Kidney glomerular epithelial cell (primary cell): ENCODE measurements around the gene HMGB1.
A peak's percentile ranks its signal among the peaks of the same experiment; 100 is the strongest.

Experiments used
- DNase-seq: peaks from one replicate; lab custom pipeline; 2025; lab: John Stamatoyannopoulos, UW

The HMGB1 gene

GRCh38 chr13:30465593-30466357, at the start of gene HMGB1:
Gene HMGB1 (minus strand): TSS chr13:30465936. CDS start chr13:30463680, 2,256 bp downstream.
- peak; percentile 98 for DNase-seq

GRCh38 chr13:30510811-30511371, 45.2 kb upstream of the HMGB1 start:
- DNase-seq, result no peak

- no peak for DNase-seq
Observed at GRCh38 chr13:30510091-30510490, 44.4 kb upstream of the HMGB1 start.

- DNase-seq, result no peak
Observed at GRCh38 chr13:30509254-30510050, 43.7 kb upstream of the HMGB1 start.

GRCh38 chr13:30504081-30504480, 38.3 kb upstream of the HMGB1 start:
- no peak for DNase-seq

- no peak for DNase-seq
Observed at GRCh38 chr13:30502237-30502636, 36.5 kb upstream of the HMGB1 start.

- DNase-seq, result no peak
Observed at GRCh38 chr13:30499338-30499737, 33.6 kb upstream of the HMGB1 start.

DNA sequence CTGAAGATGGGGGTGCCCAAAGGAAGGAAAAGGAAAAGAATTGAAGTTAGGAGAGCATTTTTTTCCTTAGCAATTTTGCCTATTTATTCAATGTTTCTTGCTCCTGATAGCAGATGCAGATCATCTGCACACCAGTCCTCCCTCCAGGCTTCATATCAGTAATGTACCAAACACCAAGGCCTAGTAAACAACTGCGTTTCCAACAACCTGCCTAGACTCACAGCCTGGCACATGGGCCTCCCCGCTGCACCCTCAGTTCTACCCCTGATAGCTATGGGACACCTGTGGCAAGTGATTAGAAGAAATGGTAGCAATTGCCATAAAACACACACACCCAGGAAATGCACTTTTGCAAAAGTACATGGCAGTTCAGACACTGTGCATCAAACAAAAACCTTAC, 30.4 kb upstream of the HMGB1 start:
- DNase-seq, result no peak

DNA sequence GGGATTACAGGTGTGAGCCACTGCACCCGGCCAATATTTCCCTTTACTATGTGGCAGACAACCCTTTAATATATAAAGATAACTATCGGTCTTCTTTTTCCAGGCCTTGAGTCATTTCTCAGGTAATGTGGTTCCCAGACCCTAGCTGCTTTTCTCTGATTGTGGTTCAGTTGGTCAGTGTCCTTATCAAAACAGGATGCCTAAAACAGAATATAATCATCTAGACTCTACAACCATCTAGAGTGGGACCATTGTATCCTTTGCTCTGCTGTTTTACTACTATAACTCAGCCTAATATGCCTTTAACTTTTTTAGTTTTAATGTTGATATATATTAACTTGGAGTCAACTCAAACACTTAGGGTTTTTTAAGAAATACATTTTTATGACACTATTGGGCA, 30.0 kb upstream of the HMGB1 start:
- DNase-seq, result no peak

GRCh38 chr13:30493658-30494381, 28.1 kb upstream of the HMGB1 start:
- DNase-seq, result no peak

DNA sequence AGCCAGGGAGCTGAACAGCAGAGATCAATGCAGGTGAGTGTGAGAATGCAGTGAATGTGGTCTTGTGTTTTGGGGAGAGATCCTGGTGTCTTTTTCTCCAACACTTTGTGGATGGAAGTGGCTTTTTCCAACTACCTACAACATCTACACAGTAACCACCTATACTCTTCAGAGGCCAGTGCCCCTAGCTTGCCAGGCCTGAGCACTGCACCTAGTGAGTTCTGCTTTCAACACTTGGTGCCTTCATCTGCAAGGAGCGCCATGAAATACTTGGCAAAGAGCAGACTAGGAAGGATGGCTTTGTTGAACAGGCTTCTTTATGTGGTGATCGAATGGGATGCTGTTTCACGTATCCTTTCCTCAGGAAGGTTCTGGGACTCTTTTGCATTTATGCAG, 21.3 kb upstream of the HMGB1 start:
- DNase-seq, result no peak

GRCh38 chr13:30486230-30487074, 20.7 kb upstream of the HMGB1 start:
- DNase-seq, result no peak

GRCh38 chr13:30481241-30481760, 15.6 kb upstream of the HMGB1 start:
- DNase-seq, result no peak

GRCh38 chr13:30480292-30480950, 14.7 kb upstream of the HMGB1 start:
- no peak for DNase-seq

DNA sequence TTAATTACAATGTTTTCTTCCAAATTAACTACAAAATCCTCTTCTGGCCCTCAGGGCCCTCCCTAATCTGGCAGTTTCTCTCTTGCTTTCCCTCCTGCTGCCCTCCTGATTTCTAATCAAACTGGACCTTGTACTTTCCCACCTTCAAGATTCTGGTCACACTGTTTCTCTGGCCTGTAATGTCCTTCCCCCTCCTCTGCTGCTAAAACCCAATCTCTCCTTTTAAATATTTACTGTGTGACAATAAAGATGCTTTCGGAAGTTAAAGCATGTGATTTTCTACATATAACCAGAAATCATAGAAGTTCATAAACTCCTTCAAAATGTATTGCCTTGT, 14.1 kb upstream of the HMGB1 start:
- DNase-seq, result no peak

GRCh38 chr13:30479154-30479882, 13.6 kb upstream of the HMGB1 start:
- no peak for DNase-seq

DNA sequence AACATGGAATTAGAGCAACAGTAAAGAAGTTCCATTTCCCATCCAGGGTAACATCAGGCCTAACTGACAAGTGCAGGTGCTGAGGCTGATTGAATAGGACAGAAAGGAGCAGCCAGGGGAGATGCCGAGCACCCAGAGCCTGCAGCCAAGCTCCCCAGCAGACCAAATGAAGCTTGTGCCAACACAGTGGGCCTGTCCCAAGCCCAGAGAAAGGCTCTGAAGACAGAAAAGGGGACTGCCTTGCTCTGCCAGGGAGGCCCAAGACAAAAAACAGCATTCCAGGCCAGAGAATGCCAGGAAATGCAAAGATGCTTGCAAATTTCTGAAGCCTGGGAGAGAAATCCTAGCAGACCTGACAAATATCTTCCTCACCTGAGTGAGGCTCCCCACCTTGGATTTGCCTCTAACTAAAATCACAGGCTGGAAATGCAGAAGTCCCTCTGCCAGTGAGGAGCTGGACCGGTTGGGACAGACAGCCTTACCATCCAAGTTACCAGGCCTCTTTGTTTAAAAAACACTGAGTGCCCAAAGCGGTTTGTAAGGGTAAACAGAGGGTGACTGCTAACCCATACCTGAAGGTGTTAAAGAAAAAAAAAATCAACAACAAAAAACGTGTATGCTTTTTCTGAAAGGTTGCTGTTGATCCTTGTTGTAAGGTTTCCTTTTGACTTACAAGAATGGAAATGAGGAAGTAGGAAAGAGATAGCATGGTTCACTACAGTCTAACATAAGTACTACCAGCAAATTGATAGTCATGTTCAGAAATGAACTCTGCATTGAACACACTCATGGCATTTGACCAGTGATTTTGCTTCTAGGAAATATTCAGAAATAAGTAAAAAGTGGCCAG, 11.8 kb upstream of the HMGB1 start:
- no peak for DNase-seq

- no peak for DNase-seq
Observed at GRCh38 chr13:30473675-30474074, 7.9 kb upstream of the HMGB1 start.

DNA sequence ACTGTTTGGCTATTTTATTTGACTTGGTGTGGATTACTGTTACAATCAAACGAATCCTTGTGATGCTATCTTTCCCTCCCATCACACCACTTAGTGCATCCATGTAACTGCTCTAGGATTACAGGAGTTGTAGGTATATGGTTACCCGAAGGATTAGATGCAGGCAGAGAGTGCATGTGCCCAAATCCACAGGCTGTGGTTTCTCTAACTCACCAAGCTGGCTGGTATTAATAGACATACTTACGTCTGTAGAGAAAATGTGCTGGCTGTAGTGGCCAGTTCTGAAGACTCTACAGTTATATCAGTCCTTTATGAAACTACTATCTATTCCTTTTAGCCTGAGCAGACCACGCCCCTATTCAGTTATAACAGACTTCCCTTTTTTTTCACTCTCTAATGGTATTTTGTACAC, 1.1 kb upstream of the HMGB1 start:
- DNase-seq, result no peak
